Smooth muscle cell of trachea (primary cell): ENCODE measurements around the gene FEN1. TPM values are rescaled to one million over a fixed set of nuclear protein-coding genes. Genes with fewer than 3 reads are reported as not detected.

ENCODE experiments used
- total RNA-seq: library from RNA; depleted of rRNA; stranded (reverse); fragments of >200 nt; gene quantifications from 2 replicates; pipeline ENCODE4 v1.2.1, GENCODE V29; 2014

Gene FEN1, protein sequence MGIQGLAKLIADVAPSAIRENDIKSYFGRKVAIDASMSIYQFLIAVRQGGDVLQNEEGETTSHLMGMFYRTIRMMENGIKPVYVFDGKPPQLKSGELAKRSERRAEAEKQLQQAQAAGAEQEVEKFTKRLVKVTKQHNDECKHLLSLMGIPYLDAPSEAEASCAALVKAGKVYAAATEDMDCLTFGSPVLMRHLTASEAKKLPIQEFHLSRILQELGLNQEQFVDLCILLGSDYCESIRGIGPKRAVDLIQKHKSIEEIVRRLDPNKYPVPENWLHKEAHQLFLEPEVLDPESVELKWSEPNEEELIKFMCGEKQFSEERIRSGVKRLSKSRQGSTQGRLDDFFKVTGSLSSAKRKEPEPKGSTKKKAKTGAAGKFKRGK
- total RNA-seq, result 4.1 and 25.2 TPM in 2 replicates

DNA sequence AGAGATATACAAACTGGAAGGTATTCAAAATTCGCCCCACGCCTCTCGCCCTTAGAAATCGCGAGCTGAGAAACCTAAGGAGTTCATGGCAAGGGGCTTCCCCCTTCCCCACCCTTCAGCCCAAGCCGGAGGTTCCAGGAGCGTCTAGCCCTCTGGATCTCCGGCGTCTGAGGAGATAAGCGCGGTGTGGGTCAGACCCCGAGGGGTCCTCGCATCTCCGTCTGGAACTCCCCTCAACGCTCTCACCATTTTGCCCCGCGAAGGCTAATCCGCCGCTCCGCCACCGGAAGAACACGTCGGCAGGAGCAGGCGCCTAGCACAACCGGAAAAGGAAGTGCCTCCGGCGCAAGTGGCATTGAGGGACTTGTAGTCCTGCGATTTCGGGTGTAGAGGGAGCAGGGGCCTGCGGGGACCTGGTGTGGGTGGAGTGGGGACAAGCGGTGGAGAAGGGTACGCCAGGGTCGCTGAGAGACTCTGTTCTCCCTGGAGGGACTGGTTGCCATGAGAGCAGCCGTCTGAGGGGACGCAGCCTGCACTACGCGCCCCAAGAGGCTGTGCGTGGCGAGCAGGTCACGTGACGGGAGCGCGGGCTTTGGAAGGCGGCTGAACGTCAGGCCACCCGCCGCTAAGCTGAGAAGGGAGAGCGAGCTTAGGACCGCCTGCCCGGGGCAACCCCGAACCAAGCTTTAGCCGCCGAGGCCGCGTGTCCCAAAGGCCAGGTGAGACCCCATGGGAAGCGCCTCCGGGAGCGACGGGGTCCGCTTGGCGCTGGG lies at the start of gene FEN1, which contains the start of gene TMEM258:
FEN1 (plus strand) TSS at position 602 of the 773 bp plus-strand sequence. CDS start 2,451 bp downstream, outside the sequence.
TMEM258 (minus strand) TSS at position 290 of the 773 bp plus-strand sequence; CDS start at position 249, 41 bp downstream.

DNA sequence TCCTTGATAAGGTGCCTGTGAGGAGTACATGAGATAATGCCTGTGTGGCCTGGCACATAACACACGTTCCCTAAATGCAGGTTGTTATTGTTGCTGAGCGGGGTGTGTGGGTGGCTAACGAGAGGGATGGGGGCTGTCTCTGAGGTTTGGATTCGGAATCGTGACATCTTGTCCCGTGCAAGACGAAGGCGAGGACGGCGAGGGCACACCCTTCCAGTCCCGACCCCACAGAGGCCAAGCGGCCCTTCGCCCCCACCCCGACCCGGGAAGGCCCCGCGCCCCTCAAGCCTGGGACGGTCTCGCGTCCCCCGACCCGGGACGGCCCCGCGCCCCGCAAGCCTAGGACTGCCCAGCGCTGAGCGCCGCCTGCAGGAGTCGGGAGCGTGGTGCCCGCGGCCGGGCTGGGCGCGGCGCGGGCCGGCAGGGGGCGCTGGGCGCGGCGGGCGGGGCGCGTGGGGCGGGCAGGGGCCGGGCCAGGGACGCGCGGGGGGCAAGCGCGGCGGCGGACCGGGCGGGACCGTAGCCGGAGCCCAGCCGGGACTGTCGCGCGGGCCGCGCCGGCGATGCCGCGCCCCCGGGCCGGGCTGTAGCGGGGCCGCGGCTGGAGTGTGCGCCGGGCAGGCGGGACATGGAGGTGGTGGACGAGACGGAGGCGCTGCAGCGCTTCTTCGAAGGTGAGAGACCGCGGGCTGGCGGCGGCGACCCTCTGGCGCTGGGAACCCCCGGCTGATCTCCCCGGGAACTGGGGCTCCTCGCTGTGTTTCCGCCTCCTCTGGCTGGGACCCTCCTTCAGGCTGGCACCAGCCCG lies 40.4 kb upstream of the FEN1 start, which contains the start of gene MYRF:
MYRF (plus strand) TSS at position 520 of the 808 bp plus-strand sequence; CDS start at position 629, 109 bp downstream.

DNA sequence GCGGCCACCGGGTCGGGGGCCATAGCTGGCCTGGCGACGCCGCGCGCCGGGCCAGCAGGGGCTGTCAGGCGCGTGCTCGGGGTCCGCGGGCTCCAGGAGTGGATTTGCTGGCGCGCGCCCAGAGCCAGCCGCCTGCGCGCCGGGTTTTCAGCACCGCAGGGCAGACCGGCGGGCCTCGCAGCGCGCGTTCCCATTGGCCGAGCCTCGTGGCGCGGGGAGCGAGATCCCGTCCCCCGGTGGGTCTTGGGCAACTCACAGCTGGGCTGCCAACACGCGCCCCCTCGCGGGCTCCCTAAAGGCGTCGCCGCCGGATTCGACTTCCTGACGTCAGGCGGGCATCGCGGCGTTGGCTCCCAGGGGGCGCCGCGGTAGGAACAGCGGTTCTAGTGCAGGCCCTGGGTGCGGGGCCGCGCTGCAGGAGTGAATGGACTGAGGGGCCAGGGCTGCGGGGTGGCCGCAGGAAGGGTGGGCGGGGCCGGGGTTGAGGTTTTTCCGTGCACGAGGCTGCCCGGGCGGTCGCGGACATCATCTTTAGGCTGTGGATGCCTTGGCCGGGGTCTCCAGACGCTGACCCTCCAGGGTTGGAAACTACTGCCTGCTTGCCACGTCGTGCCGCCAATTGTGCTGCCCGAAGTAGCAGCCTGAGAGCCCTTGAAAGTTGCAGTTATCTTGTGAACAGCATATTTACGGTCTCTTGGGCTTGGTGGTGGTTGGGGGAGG lies 24.2 kb downstream of the FEN1 start, which contains the start of gene FADS1:
FADS1 (minus strand) TSS at position 268 of the 720 bp plus-strand sequence; CDS start at position 194, 74 bp downstream.

DNA sequence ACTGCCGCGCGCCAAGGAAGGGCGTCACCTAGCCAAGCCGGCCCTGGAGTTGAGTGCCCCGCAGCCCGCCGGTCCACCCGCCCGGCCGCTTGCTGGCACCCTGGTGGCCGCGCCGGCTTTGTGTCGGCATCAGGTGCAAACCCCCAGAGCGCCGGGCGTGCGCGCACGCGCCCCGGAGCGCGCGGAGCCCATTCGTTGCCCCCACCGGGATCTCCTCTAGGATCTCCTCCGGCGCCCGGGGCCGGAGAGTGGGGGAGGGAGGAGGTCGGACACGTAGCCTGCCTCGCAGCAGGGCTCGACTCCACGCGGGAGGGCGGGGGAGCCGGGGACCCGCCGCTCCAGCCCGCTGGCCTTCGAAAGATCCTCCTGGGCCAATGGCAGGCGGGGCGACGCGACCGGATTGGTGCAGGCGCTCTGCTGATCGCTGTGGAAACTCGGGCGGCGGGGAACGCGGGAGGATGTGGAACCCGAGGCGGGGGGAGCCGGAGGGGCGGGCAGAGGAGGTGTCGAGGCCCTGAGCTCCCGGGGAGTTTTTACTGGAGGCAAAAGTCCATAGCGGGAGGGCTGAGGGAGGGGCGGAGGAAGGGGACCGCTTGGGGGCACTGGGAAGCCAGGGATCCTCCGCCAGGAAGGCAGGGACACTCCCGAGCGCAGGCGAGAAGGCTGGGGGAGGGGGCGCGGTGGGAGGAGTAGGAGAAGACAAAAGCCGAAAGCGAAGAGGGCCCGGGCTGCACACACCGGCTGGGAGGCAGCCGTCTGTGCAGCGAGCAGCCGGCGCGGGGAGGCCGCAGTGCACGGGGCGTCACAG lies 35.1 kb downstream of the FEN1 start, which contains the start of gene FADS2:
FADS2 (plus strand) TSS at position 730 of the 808 bp plus-strand sequence. CDS start 91 bp downstream, outside the sequence.

Other genes with a start within 250 kb of the FEN1 start
- 12.1 and 22.7 TPM in 2 replicates for gene SYT7, start 211.8 kb upstream of the FEN1 start, total RNA-seq
- gene DAGLA, start 112.5 kb upstream of the FEN1 start, total RNA-seq, result 2.2 and 4.8 TPM in 2 replicates
- gene MYRF, start 40.3 kb upstream of the FEN1 start, total RNA-seq, result 0.15 and 0.17 TPM in 2 replicates
- gene TMEM258, start 312 bp upstream of the FEN1 start, total RNA-seq, result 42.3 and 63.2 TPM in 2 replicates
- 112 and 128 TPM in 2 replicates for gene FADS1, start 24.1 kb downstream of the FEN1 start, total RNA-seq
- gene FADS2, start 35.4 kb downstream of the FEN1 start, total RNA-seq, result 349 and 427 TPM in 2 replicates
- 41.2 and 173 TPM in 2 replicates for gene FADS3, start 98.6 kb downstream of the FEN1 start, total RNA-seq
- gene RAB3IL1, start 124.7 kb downstream of the FEN1 start, total RNA-seq, result 19.2 and 30.6 TPM in 2 replicates
- 3.2 and 13.1 TPM in 2 replicates for gene BEST1, start 157.4 kb downstream of the FEN1 start, total RNA-seq
- gene FTH1, start 174.7 kb downstream of the FEN1 start, total RNA-seq, result 2,813 and 3,530 TPM in 2 replicates